CD14-positive monocyte (primary cell): Measurements from ENCODE around the gene EXTL1. TPM values are rescaled to one million over a fixed set of nuclear protein-coding genes. Genes with fewer than 3 reads are reported as not detected.

ENCODE experiments used
- DNase-seq, 3 donors: peaks; one replicate each; pipeline ENCODE4 v3.0.0-alpha.2; 2011 to 2022
- H2AFZ ChIP-seq: 2 replicates; pipeline ENCODE4 v1.6.0; 2012; ENCODE audit warnings: mild to moderate bottlenecking, low read depth, low read length, inconsistent platforms; ENCODE audit not compliant: insufficient read depth, poor library complexity, severe bottlenecking
- H3K27ac ChIP-seq, 2 donors: 1 replicate in 1 of 2; 2 replicates in 1 of 2; pipeline ENCODE4 v1.5.1; 2012 to 2013; ENCODE audit warnings: low read length in 2 of 2, control low read depth in 1 of 2, inconsistent platforms in 1 of 2, low read depth in 1 of 2, mild to moderate bottlenecking in 1 of 2
- H3K27me3 ChIP-seq, 2 donors: one replicate each; pipeline versions ENCODE4 v1.6.0 to v1.6.1; 2011 to 2013; ENCODE audit warnings: low read length in 2 of 2; ENCODE audit not compliant: control insufficient read depth in 2 of 2, insufficient read depth in 2 of 2
- H3K36me3 ChIP-seq, 2 donors: replicated peaks in 1 of 2; 1 replicate in 1 of 2; 2 replicates in 1 of 2; pipeline versions ENCODE4 v1.5.1 to v1.6.1; 2012 to 2013; ENCODE audit warnings: low read length in 2 of 2, control low read depth in 1 of 2, inconsistent platforms in 1 of 2, mild to moderate bottlenecking in 1 of 2; ENCODE audit not compliant: insufficient read depth in 2 of 2, control insufficient read depth in 1 of 2
- H3K4me1 ChIP-seq, 2 donors: 1 replicate in 1 of 2; 2 replicates in 1 of 2; pipeline versions ENCODE4 v1.5.1 to v1.6.1; 2012 to 2013; ENCODE audit warnings: low read length in 2 of 2, control low read depth in 1 of 2, inconsistent platforms in 1 of 2, mild to moderate bottlenecking in 1 of 2, moderate library complexity in 1 of 2; ENCODE audit not compliant: insufficient read depth in 2 of 2, control insufficient read depth in 1 of 2
- H3K4me2 ChIP-seq: replicated peaks from 2 replicates; pipeline ENCODE3; 2012; ENCODE audit warnings: low read length, moderate library complexity, mild to moderate bottlenecking; ENCODE audit not compliant: poor library complexity, severe bottlenecking; ENCODE audit errors: extremely low read depth
- H3K4me3 ChIP-seq, 3 experiments: fragments of 200-600 bp in 1 of 3; sonication (generic) in 1 of 3; replicated peaks in 1 of 3; 1 replicate in 2 of 3; 2 replicates in 1 of 3; pipeline ENCODE4 v1.5.1; 2011 to 2013; ENCODE audit warnings: low read length in 3 of 3, mild to moderate bottlenecking in 3 of 3, control low read depth in 2 of 3, low read depth in 2 of 3, inconsistent platforms in 1 of 3, moderate library complexity in 1 of 3
- H3K79me2 ChIP-seq: 2 replicates; pipeline ENCODE4 v1.6.0; 2012; ENCODE audit warnings: mild to moderate bottlenecking, control low read depth, inconsistent platforms, low read length, moderate library complexity; ENCODE audit not compliant: insufficient read depth
- H3K9ac ChIP-seq: 2 replicates; pipeline ENCODE4 v1.6.0; 2017; ENCODE audit warnings: low read length, mild to moderate bottlenecking; ENCODE audit not compliant: insufficient read depth, poor library complexity, severe bottlenecking
- H3K9me3 ChIP-seq, 2 donors: replicated peaks in 1 of 2; 1 replicate in 1 of 2; 2 replicates in 1 of 2; pipeline versions ENCODE4 v1.5.1 to v1.6.1; 2012 to 2013; ENCODE audit warnings: low read length in 2 of 2, control low read depth in 1 of 2; ENCODE audit not compliant: control insufficient read depth in 1 of 2, insufficient read depth in 1 of 2
- H4K20me1 ChIP-seq: 2 replicates; pipeline ENCODE4 v1.6.0; 2012; ENCODE audit warnings: mild to moderate bottlenecking, low read length, control low read depth, moderate library complexity; ENCODE audit not compliant: insufficient read depth
- H3K27ac Mint-ChIP-seq, 7 donors: one replicate each; pipeline ENCODE4 v1.8.0; 2020; ENCODE audit warnings: mild to moderate bottlenecking in 7 of 7, mixed read lengths in 7 of 7, moderate library complexity in 6 of 7, inconsistent platforms in 2 of 7
- H3K27me3 Mint-ChIP-seq, 3 donors: one replicate each; pipeline ENCODE4 v1.8.0; 2021 to 2022; ENCODE audit warnings: low read depth in 3 of 3, mild to moderate bottlenecking in 3 of 3, mixed read lengths in 3 of 3, moderate library complexity in 3 of 3, inconsistent platforms in 1 of 3
- H3K36me3 Mint-ChIP-seq, 2 donors: one replicate each; pipeline ENCODE4 v1.8.0; 2020; ENCODE audit warnings: mixed read lengths in 2 of 2, inconsistent platforms in 1 of 2, mild to moderate bottlenecking in 1 of 2
- H3K4me1 Mint-ChIP-seq: one replicate; pipeline ENCODE4 v1.8.0; 2020; ENCODE audit warnings: mild to moderate bottlenecking, mixed read lengths
- H3K4me3 Mint-ChIP-seq, 2 donors: one replicate each; pipeline ENCODE4 v1.8.0; 2020; ENCODE audit warnings: mild to moderate bottlenecking in 2 of 2, mixed read lengths in 2 of 2, moderate library complexity in 1 of 2
- H3K9me3 Mint-ChIP-seq, 7 donors: one replicate each; pipeline ENCODE4 v1.8.0; 2020 to 2022; ENCODE audit warnings: mixed read lengths in 7 of 7, mild to moderate bottlenecking in 6 of 7, moderate library complexity in 6 of 7, inconsistent platforms in 2 of 7
- CTCF ChIP-seq: fragments of 200-600 bp; IDR thresholded peaks from one replicate; pipeline ENCODE4 v1.8.0; 2022; ENCODE audit warnings: antibody characterized with exemption, mild to moderate bottlenecking
- WGBS: methylation state at CpG from one replicate; pipeline ENCODE4 v1.1.5; 2013; ENCODE audit warnings: missing lambda C conversion rate; ENCODE audit not compliant: insufficient coverage; 5-methylcytosine and 5-hydroxymethylcytosine counted together
- intact Hi-C, 2 donors: fragments of 100-400 bp; cut with micrococcal nuclease; formaldehyde crosslinking; loops; one replicate each; pipeline versions ENCODE4 v1.15.0 to v1.15.1; 2023
- polyA plus RNA-seq, 3 donors: library from polyadenylated mRNA; depleted of rRNA in 1 of 3; unstranded in 2 of 3; stranded (reverse) in 1 of 3; fragments of 300-500 nt in 2 of 3; fragments of >200 nt in 1 of 3; fragmentation: Illumina TruSeq in 2 of 3; gene quantifications; 1 replicate in 2 of 3; 2 replicates in 1 of 3; pipeline ENCODE4 v1.2.3, GENCODE V29; 2012 to 2021

EXTL1 gene
- polyA plus RNA-seq, 3 donors: not detected

- no peak for DNase-seq
- Histone ChIP-seq H3K27ac (no peak overlapping the region), H3K36me3 (no peaks in the 10 kb centered on the region), H2AFZ (no peak overlapping the region), H3K4me2 (no peak overlapping the region), H4K20me1 (no peaks in the 10 kb centered on the region), H3K79me2 (no peaks in the 10 kb centered on the region), H3K27me3 (peaks cover 0 to 32% of the 10 kb centered on the region in 2 donors), H3K4me1 (peaks cover 11 to 21% of the 10 kb centered on the region in 2 donors), H3K9me3 (no peaks in the 10 kb centered on the region), H3K4me3 (no peak overlapping the region), H3K9ac (no peak overlapping the region)
- H3K27ac Mint-ChIP-seq: no peak overlapping the region
- no peak for TF ChIP-seq CTCF
- WGBS: 84% methylated on average over 5 of the region's 6 CpGs
- H3K4me1 Mint-ChIP-seq: peaks cover 15% of the 10 kb centered on the region
- peaks cover 0 to 5% (median 0%) of the 10 kb centered on the region in 7 donors for H3K9me3 Mint-ChIP-seq
- intact Hi-C loops: loop anchor here (5.0 to 10.0 kb wide), 2 partner anchors 107 to 379 kb away; no protein-coding TSS in a partner anchor
- no peak overlapping the region for H3K4me3 Mint-ChIP-seq
- H3K36me3 Mint-ChIP-seq: no peaks in the 10 kb centered on the region
- peaks cover 23 to 36% (median 26%) of the 10 kb centered on the region in 3 donors for H3K27me3 Mint-ChIP-seq
Observed at GRCh38 chr1:26037904-26038303, 16.3 kb downstream of the EXTL1 start.

- Histone ChIP-seq H3K27ac (no peak overlapping the region), H3K4me3 (no peak overlapping the region), H3K9ac (no peak overlapping the region), H3K36me3 (no peaks in the 10 kb centered on the region), H3K4me2 (no peak overlapping the region), H3K27me3 (peaks cover 0 to 32% of the 10 kb centered on the region in 2 donors), H3K4me1 (peaks cover 11 to 21% of the 10 kb centered on the region in 2 donors), H3K79me2 (no peaks in the 10 kb centered on the region), H2AFZ (no peak overlapping the region), H4K20me1 (no peaks in the 10 kb centered on the region), H3K9me3 (no peaks in the 10 kb centered on the region)
- Mint-ChIP-seq H3K4me1 (peaks cover 15% of the 10 kb centered on the region), H3K27me3 (peaks cover 26 to 41% (median 27%) of the 10 kb centered on the region in 3 donors), H3K9me3 (peaks cover 0 to 5% (median 0%) of the 10 kb centered on the region in 7 donors), H3K36me3 (no peaks in the 10 kb centered on the region), H3K27ac (no peak overlapping the region), H3K4me3 (no peak overlapping the region)
- 97% methylated on average over 5 of the region's 6 CpGs for WGBS
- intact Hi-C loops: loop anchor here (5.0 to 10.0 kb wide), 2 partner anchors 106 to 379 kb away; no protein-coding TSS in a partner anchor
- no peak for TF ChIP-seq CTCF
- no peak for DNase-seq
Observed at GRCh38 chr1:26038477-26038876, 16.9 kb downstream of the EXTL1 start.
